GM12865 (cell line): Measurements from ENCODE around the gene SLC30A10.
"Not testable (repeated sequence)": the region's sequence is repeated elsewhere in the genome, so short reads cannot be mapped to it uniquely, and the experiment has no call there.

ENCODE experiments used
- DNase-seq: peaks from one replicate; pipeline ENCODE4 v3.0.0; 2010; ENCODE audit warnings: low read depth
- H3K4me3 ChIP-seq: 2 replicates; pipeline ENCODE4 v1.5.1; 2011; ENCODE audit warnings: mild to moderate bottlenecking, low read depth, low read length, control low read depth
- TF ChIP-seq, protein P1 (sequence below): IDR thresholded peaks from 2 replicates; pipeline ENCODE4 v1.5.1; 2011; ENCODE audit warnings: low read length, control low read depth, low read depth, inconsistent platforms; ENCODE audit not compliant: insufficient read depth; ENCODE audit errors: missing control alignments

SLC30A10 gene

DNA sequence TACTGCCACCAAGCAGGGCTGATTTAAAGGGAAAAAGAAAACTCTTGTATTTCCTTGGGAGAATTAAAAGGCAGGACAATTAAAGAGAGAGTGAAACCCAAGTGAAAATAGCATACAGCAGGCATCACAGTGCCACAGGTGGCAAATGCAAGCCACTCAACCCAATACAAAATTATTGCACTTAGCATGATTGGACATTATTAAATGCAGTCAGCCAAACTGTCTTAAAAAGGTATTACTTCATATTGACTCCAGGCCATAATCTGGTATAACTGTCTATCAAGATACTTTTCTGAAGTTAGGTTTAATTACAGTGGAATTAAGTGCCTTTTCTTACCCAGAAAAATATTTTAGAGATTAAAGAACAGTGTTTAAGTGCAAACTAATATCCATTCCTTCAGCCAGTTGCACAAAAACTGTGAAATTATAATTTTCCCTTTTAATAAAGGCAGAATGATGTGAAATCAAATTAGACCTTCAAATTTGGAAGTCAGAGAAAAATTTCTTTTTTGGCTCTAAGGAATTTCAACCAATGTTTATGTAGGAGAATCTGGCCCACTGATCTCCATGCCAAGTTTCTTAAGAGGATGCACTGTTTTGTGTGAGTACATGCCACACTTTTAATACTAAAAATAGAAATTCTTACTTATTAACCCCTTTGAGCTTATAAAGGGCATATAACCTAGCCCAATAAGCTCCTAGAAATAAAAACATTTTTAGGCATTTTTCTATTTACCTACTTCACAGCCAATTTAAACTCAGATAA lies 15.2 kb downstream of the SLC30A10 start:
- TF ChIP-seq, protein P1, sequence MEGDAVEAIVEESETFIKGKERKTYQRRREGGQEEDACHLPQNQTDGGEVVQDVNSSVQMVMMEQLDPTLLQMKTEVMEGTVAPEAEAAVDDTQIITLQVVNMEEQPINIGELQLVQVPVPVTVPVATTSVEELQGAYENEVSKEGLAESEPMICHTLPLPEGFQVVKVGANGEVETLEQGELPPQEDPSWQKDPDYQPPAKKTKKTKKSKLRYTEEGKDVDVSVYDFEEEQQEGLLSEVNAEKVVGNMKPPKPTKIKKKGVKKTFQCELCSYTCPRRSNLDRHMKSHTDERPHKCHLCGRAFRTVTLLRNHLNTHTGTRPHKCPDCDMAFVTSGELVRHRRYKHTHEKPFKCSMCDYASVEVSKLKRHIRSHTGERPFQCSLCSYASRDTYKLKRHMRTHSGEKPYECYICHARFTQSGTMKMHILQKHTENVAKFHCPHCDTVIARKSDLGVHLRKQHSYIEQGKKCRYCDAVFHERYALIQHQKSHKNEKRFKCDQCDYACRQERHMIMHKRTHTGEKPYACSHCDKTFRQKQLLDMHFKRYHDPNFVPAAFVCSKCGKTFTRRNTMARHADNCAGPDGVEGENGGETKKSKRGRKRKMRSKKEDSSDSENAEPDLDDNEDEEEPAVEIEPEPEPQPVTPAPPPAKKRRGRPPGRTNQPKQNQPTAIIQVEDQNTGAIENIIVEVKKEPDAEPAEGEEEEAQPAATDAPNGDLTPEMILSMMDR = no peak
- H3K4me3 ChIP-seq = no peak overlapping the region
- DNase-seq = no peak

DNA sequence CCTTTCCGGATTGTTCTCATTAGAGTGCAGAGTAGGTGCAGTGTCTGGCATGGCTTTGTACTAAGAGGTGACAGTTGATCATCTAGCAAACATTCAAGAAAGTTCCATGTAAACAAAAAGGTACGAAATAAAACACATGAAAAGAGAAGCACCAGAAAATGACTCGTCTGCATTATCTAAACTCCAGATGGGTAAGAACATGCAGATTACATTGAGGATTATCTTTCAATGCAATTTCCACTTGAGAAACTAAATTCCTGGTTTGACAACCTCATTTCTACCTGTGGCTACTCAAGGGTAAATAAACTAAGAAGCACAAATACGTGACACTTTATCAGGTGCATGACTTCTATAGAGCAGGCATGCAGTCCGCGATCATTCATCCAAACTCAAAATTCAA lies 17.6 kb downstream of the SLC30A10 start:
- TF ChIP-seq, protein P1 = no peak
- H3K4me3 ChIP-seq = no peak overlapping the region
- DNase-seq = no peak

DNA sequence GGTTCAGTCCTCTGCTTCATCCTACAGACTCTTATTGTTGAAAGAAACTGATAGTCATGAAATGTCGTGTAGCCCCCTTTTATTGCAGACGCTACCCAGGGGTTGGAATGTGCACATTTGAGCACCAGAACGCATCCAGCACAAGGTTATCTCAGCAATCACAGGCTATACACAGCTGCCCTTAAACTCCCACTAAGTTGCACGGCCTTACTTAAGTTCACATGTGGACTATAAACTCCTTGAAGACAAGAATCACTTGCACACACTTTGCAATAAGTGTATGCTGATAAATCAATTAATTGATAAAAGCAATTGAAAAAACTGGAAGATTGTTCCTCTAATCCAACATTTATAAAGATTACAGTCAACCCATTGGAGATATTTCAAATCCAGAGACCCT lies 18.9 kb downstream of the SLC30A10 start:
- DNase-seq = no peak
- TF ChIP-seq, protein P1 = no peak
- no peak overlapping the region for H3K4me3 ChIP-seq

DNA sequence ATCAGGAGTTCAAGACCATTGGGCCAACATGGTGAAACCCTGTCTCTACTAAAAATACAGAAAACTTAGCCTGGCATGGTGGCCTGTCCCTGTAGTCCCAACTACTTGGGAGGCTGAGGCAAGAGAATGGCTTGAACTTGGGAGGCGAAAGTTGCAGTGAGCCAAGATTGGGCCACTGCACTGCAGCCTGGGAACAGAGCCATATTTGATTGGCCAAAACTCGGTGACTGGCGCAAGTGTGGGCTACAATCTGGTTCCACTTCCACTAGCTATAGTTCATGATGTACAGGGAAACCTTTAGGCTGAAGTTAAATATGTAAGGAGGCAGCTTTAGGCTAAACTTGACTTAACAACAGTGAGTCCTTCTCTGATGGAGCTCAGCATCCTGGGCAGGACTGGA lies 20.2 kb downstream of the SLC30A10 start:
- TF ChIP-seq, protein P1 = no peak

DNA sequence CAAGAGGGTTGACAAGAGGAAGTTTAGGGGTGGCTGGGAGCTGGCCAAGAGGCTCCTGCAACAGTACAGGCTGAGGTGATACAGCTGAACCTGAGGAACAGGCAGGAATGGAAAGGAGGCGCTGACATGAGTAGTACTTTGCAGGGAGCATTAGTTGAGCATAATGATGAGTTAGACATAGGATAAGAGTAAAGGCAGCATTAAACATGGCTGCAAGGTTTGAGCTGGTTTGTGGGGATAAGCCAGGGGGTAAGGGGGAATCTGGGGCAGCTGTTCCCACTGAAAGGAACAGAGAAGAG lies 20.6 kb downstream of the SLC30A10 start:
- no peak overlapping the region for H3K4me3 ChIP-seq
- no peak for DNase-seq
- TF ChIP-seq, protein P1 = no peak

More for the DNA sequence above, 20.2 kb downstream of the SLC30A10 start:
- DNase-seq = no peak
- H3K4me3 ChIP-seq = no peak overlapping the region

DNA sequence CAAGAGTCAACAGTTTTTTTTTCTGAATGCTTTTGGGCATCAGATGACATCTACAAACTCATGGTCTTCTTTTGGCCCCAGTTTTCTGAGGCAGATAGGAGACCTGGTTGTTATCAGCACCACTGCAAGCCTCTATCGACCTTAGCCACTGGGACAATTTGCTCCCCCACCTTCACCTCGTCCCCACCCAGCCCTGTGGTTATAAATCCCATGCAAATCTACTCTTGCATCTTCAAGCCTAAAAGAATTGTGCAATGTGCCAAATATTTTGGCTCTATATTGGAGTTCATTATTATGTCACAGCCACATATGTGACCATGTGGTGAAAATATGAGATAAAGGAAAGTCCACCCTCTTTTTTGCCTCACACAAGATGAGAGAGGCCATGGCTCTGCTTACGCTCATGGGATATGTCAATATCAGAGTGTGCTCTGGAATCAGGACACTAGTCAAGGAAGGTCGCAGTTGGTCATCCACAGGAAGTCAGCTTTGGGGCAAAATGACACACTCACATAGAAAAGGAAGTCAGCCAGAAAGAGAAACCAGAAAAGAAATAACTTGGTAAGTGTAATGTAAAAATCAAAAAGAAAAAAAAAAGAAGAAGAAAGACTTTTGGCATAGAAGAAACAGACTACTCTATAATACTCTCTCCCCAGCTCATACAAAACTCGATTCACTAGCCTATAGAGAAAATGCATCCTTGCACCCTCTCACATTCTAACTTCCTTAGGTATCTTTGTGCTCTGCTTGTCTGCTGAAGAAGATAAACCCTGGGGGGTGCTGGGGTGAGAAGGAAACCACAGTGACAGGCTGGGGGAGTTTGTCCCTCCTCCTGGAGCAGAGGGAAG lies 21.2 kb downstream of the SLC30A10 start:
- H3K4me3 ChIP-seq = no peak overlapping the region
- TF ChIP-seq, protein P1 = no peak
- no peak for DNase-seq

DNA sequence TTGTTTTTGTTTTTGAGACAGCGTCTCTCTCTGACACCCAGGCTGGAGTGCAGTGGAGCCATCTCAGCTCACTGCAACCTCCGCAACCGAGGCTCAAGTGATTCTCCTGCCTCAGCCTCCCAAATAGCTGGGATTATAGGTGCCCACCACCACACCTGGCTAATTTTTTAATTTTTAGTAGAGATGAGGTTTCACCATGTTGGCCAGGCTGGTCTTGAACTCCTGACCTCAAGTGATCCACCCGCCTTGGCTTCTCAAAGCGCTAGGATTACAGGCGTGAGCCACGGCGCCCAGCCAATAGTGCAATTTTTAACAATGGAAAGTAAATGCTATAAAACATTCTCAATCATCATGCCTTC lies 21.8 kb downstream of the SLC30A10 start:
- H3K4me3 ChIP-seq, DNase-seq: not testable (repeated sequence)
